Measurements from ENCODE around the gene UGT1A6. TPM values are rescaled to one million over a fixed set of nuclear protein-coding genes. Genes with fewer than 3 reads are reported as not detected.
"Not testable (repeated sequence)": the region's sequence is repeated elsewhere in the genome, so short reads cannot be mapped to it uniquely, and the experiment has no call there.

UGT1A6 gene
- total and polyA plus RNA-seq, 2 donors (not counting 1 experiment from before 2014, with no cell fraction given), result not detected

DNA sequence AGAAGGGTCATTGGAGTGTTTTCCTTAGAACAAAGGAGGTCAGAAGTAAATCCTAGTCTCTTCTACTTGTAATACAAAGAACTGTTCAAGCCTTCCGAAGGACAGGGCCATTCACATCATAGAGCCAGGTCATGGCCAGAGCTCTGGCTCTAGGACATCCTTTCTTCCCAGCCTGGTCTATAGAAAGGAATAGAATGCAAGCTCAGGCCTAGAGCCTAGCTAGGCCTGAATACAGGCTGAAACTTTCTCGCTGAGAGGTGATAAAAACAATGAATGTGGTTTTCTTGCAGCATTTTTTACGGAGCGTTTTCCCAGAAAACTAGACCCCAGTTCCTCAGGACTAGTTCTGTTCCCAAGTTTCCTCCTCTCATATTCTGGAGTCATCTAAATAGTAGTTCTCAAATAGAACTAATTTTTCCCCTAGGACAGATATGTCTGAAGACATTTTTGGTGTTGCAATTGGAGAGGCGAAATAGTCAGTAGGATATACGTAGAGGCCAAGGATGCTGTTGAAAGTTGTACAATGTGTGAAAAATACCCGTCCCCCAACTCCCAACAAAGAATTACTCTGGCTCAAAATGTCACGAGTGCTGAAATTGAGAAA is 6.8 kb downstream of the UGT1A6 start:
- Histone ChIP-seq H3K79me2 (ENCODE audit: control insufficient read depth, insufficient read depth, low read length) (no peaks in the 10 kb centered on the region), H3K4me1 (ENCODE audit: control insufficient read depth, extremely low read depth, insufficient read depth, low read length) (no peaks in the 10 kb centered on the region), H3K27me3 (ENCODE audit: control insufficient read depth, insufficient read depth, low read length) (no peaks in the 10 kb centered on the region), H3K4me2 (ENCODE audit: extremely low read depth, insufficient read depth, low read length) (no peak overlapping the region), H3K4me3 (replicated peaks in 1 of 4; ENCODE audit: control extremely low read depth in 1 of 4, insufficient read depth in 1 of 4, low read depth in 3 of 4, low read length in 4 of 4) (no peak overlapping the region), H4K20me1 (ENCODE audit: control insufficient read depth, extremely low read depth, insufficient read depth, low read length) (no peaks in the 10 kb centered on the region), H3K9me3 (ENCODE audit: control insufficient read depth, insufficient read depth, low read depth, low read length) (no peaks in the 10 kb centered on the region), H2AFZ (ENCODE audit: low read length) (no peak overlapping the region), H3K27ac (ENCODE audit: insufficient read depth, low read length) (no peak overlapping the region), H3K36me3 (ENCODE audit: control insufficient read depth, insufficient read depth, low read length) (no peaks in the 10 kb centered on the region), H3K9ac (ENCODE audit: insufficient read depth, low read length) (no peak overlapping the region)
- DNase-seq (ENCODE audit: low read depth in 2 of 2), result peak in 1 of 2 donors; percentile 3
- no peak for TF ChIP-seq CTCF (conservative IDR thresholded peaks at IDR 0.05 in 1 of 2, IDR thresholded peaks at IDR 0.05 in 1 of 2; ENCODE audit: low read depth in 1 of 2, low read length in 2 of 2)
- no peak for TF ChIP-seq EZH2 (IDR thresholded peaks at IDR 0.05; ENCODE audit: low read length, missing control alignments)

- no peaks in the 10 kb centered on the region for H3K27me3 ChIP-seq (ENCODE audit: control insufficient read depth, insufficient read depth, low read length)
- TF ChIP-seq CTCF (conservative IDR thresholded peaks at IDR 0.05 in 1 of 2, IDR thresholded peaks at IDR 0.05 in 1 of 2; ENCODE audit: low read depth in 1 of 2, low read length in 2 of 2), result no peak
- TF ChIP-seq EZH2 (IDR thresholded peaks at IDR 0.05; ENCODE audit: low read length, missing control alignments), result no peak
- H3K9me3 ChIP-seq (ENCODE audit: control insufficient read depth, insufficient read depth, low read depth, low read length), result no peaks in the 10 kb centered on the region
- H3K4me1 ChIP-seq (ENCODE audit: control insufficient read depth, extremely low read depth, insufficient read depth, low read length), result no peaks in the 10 kb centered on the region
- H3K36me3 ChIP-seq (ENCODE audit: control insufficient read depth, insufficient read depth, low read length), result no peaks in the 10 kb centered on the region
- no peak overlapping the region for H3K4me2 ChIP-seq (ENCODE audit: extremely low read depth, insufficient read depth, low read length)
- H2AFZ ChIP-seq (ENCODE audit: low read length), result no peak overlapping the region
- no peaks in the 10 kb centered on the region for H3K79me2 ChIP-seq (ENCODE audit: control insufficient read depth, insufficient read depth, low read length)
- no peak overlapping the region for H3K9ac ChIP-seq (ENCODE audit: insufficient read depth, low read length)
- DNase-seq (ENCODE audit: low read depth in 2 of 2), result peak; percentile 34 to 88
- H3K27ac ChIP-seq (ENCODE audit: insufficient read depth, low read length), result no peak overlapping the region
- H3K4me3 ChIP-seq (replicated peaks in 1 of 4; ENCODE audit: control extremely low read depth in 1 of 4, insufficient read depth in 1 of 4, low read depth in 3 of 4, low read length in 4 of 4), result no peak overlapping the region
- H4K20me1 ChIP-seq (ENCODE audit: control insufficient read depth, extremely low read depth, insufficient read depth, low read length), result no peaks in the 10 kb centered on the region
Observed at GRCh38 chr2:233700028-233700635, 7.4 kb downstream of the UGT1A6 start.

DNA sequence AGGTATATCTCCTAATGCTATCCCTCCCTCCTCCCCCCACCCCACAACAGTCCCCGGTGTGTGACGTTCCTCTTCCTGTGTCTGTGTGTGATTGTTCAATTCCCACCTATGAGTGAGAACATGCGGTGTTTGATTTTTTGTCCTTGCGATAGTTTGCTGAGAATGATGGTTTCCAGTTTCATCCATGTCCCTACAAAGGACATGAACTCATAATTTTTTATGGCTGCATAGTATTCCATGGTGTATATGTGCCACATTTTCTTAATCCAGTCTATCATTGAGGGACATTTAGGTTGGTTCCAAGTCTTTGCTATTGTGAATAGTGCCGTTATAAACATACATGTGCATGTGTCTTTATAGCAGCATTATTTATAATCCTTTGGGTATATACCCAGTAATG is 8.2 kb downstream of the UGT1A6 start:
- H3K4me3 ChIP-seq (replicated peaks in 1 of 4; ENCODE audit: control extremely low read depth in 1 of 4, insufficient read depth in 1 of 4, low read depth in 3 of 4, low read length in 4 of 4); H3K79me2 ChIP-seq (ENCODE audit: control insufficient read depth, insufficient read depth, low read length); H3K27me3 ChIP-seq (ENCODE audit: control insufficient read depth, insufficient read depth, low read length); H3K4me2 ChIP-seq (ENCODE audit: extremely low read depth, insufficient read depth, low read length); H2AFZ ChIP-seq (ENCODE audit: low read length); H3K36me3 ChIP-seq (ENCODE audit: control insufficient read depth, insufficient read depth, low read length); DNase-seq (ENCODE audit: low read depth in 2 of 2); H3K9ac ChIP-seq (ENCODE audit: insufficient read depth, low read length); H4K20me1 ChIP-seq (ENCODE audit: control insufficient read depth, extremely low read depth, insufficient read depth, low read length); H3K9me3 ChIP-seq (ENCODE audit: control insufficient read depth, insufficient read depth, low read depth, low read length); H3K4me1 ChIP-seq (ENCODE audit: control insufficient read depth, extremely low read depth, insufficient read depth, low read length); H3K27ac ChIP-seq (ENCODE audit: insufficient read depth, low read length): not testable (repeated sequence)

Measured in fibroblast of lung (primary cell).